GM18951 (cell line): Measurements from ENCODE around the gene ZNF37A.
"Not testable (repeated sequence)": the region's sequence is repeated elsewhere in the genome, so short reads cannot be mapped to it uniquely, and the experiment has no call there.

Experiments used
- POLR2A ChIP-seq: IDR thresholded peaks from 4 replicates; pipeline ENCODE4 v1.6.1; 2011; ENCODE audit warnings: mild to moderate bottlenecking; ENCODE audit not compliant: insufficient read length, insufficient read depth; ENCODE audit errors: extremely low read depth
- in situ Hi-C: fragments of 300-500 bp; cut with MboI; formaldehyde crosslinking; loops from one replicate; pipeline ENCODE4 v1.12.0; 2022; ENCODE audit warnings: low sequenced_read_pairs, mixed read lengths, inconsistent platforms; ENCODE audit not compliant: unreplicated experiment

Gene ZNF37A

DNA sequence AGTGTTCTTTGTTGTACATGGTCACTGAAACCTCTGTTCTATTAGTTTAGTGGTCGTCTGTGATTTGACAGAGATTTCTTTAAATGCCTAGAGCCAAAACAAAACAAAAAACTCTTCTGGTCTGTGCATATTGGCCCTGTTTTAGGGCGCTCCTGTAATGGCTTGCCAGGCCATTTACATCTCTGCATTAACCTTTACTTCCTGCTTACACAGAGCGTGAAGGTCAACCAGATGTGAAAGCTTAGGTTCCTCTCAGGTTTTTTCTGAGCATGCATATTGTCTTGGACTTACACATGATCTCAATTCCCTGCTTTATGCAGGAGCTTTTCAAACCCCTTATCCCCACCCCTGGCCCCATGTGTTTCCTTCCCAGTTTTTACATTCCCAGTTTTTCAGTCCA is 9.6 kb downstream of the ZNF37A start:
- in situ Hi-C loops: no loop called here
- no peak for TF ChIP-seq POLR2A

DNA sequence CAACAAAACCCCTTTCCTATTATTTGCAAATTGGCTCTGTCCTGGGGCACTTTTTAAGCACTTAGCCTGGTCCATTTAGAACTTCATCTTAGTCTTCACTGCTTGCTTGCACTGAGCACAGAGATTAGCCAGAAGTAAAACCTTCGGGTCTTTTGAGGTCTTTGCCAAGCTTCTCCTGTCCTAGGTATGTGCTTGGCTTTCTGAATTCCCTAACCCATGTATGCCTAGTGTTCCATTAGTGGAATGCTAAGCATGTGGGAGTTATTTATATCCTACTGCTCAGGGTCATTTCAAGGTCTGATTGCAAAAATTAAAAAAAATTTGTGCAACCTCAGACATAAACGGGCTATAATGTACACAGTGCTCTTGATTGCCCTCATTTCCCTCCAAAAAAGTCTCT is 18.0 kb downstream of the ZNF37A start:
- in situ Hi-C loops: no loop called here
- TF ChIP-seq POLR2A: no peak

DNA sequence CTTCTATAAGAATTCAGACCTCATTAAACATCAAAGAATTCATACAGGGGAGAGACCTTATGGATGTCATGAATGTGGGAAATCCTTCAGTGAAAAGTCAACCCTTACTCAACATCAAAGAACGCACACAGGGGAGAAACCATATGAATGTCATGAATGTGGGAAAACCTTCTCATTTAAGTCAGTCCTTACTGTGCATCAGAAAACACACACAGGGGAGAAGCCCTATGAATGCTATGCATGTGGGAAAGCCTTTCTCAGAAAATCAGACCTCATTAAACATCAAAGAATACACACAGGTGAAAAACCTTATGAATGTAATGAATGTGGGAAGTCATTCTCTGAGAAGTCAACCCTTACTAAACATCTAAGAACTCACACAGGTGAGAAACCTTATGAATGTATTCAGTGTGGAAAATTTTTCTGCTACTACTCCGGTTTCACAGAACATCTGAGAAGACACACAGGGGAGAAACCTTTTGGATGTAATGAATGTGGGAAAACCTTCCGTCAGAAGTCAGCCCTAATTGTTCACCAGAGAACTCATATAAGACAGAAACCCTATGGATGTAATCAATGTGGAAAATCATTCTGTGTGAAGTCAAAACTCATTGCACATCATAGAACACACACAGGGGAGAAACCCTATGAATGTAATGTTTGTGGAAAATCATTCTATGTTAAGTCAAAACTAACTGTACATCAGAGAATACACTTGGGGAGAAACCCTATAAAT is 24.1 kb downstream of the ZNF37A start:
- no peak for TF ChIP-seq POLR2A
- in situ Hi-C loops: no loop called here

DNA sequence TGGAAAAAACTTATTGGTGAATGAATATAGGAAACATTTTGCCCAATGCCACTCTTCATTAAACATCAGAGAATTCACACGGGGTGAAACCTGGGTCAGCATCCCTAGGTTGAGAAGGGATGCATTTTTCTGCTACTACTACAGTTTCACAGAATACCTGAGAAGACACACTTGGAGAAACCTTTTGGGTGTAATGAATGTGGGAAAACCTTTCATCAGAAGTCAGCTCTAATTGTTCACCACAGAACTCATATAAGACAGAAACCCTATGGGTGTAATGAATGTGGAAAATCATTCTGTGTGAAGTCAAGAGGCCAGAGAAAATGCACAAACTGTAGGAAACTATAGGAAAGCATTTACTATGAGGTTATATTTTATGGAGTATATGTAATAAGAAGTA is 24.9 kb downstream of the ZNF37A start:
- no peak for TF ChIP-seq POLR2A
- in situ Hi-C loops: no loop called here

DNA sequence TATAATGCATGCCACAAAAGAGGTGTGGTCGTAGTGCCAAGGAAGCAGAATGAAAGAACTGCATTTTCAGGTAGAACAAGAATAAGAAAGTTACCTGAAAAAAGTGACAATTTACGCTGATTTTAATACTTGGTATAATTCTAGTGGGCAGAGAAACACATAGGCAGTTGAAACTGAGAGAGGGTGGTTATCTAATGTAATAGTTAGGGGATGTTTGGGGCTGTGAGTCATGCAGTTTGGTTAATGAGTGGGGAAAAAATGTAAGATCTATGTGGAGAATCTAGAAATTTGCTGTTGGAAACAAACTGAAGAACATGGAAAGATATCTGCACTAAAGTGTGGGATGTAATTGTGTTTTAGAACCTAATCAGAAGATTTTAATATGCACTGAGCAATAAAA is 33.7 kb downstream of the ZNF37A start:
- no peak for TF ChIP-seq POLR2A

DNA sequence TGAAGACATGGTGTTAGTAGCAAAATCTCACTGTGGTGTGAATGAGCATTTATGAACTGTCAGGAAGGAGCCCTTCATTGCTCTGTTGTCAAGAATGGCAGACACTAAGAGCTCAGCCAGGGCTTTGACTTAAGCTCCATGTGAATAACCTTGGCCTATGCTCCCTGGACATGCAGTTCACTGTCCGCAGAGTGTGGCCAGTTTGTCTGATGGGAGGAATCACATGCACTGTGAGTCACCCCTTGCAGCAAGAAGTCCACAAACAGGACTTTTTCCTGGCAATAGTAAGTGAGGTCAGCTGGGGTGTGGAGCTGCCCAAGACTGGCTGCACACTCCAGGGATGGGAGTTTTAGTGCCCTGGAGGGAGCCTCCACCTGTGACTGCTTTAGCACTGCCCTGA is 49.5 kb downstream of the ZNF37A start:
- no peak for TF ChIP-seq POLR2A
- in situ Hi-C loops: no loop called here

More for the DNA sequence above, 33.7 kb downstream of the ZNF37A start:
- in situ Hi-C loops: no loop called here

DNA sequence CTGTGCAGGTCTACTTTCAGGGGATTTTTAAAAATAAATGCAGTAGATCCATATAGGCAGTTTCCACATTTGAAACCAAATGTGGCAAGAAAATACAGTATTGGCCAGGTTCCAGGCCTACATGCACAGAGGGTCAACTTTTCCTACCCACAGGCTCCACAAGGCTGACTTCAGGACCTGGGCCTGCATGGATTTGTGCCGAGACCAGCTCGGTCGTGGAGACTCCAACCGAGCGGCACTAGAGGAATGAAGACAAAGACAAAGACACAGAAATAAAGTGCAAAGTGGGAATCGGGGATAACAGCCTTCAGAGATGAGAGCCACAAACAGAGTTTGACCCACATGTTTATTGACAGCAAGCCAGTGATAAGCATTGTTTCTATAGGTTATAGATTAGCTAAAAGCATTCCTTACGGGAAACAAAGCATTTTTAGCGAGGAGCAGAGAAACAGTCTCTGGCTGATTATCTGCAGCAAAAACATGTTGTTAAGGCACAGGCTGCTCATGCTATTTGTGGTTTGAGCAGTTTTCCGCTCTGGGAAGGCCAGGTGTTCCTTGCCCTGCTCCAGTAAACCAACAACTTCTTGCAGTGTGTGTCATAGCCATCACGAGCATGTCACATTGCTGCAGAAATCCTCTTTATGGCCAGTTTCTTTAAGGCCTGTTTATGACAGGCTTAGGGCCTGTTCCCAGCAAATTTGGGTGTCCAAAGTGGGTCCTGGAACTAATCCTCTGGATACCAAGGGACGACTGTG is 52.6 kb downstream of the ZNF37A start:
- TF ChIP-seq POLR2A: no peak
- in situ Hi-C loops: no loop called here

DNA sequence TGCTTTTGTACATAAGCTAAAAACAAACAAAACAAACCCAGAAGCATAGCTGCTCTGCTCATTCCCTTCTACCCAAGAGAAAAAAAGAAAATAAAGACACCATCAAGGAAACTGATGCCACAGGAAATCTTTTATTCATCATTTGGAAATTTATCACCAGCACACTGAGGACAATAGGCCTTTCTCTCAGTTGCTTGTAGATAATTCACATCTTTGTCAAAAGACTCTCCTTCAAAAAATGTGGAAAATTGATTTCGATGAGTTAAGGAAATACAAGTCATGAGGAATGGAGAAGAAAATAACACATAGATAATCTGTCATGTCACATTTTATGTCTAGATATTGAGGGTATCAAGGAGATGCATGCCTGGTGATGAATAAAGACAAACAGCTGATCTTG is 53.5 kb downstream of the ZNF37A start:
- in situ Hi-C loops: no loop called here
- no peak for TF ChIP-seq POLR2A

DNA sequence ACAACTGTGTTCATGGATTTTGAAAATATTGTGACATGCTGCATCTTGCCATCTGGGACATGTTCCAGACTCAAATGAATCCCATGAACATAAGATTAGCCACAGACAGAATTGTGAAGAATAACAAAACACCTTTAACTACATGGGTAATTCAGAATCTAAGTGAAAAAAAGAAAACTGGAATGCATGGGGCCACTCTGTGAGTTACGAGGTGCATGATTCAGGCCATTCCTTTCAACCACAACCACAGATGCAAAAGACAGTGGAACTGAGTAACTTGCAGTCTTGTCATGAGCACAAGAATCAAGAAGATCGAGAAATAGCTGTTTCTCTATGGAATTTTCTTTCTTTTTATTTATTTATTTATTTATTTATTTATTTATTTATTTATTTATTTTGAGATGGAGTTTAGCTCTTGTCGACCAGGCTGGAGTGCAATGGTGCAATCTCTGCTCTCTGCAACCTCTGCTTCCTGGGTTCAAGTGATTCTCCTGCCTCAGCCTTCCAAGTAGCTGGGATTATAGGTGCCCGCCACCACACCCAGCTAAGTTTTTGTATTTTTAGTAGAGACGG is 56.8 kb downstream of the ZNF37A start:
- in situ Hi-C loops: not testable (repeated sequence)

DNA sequence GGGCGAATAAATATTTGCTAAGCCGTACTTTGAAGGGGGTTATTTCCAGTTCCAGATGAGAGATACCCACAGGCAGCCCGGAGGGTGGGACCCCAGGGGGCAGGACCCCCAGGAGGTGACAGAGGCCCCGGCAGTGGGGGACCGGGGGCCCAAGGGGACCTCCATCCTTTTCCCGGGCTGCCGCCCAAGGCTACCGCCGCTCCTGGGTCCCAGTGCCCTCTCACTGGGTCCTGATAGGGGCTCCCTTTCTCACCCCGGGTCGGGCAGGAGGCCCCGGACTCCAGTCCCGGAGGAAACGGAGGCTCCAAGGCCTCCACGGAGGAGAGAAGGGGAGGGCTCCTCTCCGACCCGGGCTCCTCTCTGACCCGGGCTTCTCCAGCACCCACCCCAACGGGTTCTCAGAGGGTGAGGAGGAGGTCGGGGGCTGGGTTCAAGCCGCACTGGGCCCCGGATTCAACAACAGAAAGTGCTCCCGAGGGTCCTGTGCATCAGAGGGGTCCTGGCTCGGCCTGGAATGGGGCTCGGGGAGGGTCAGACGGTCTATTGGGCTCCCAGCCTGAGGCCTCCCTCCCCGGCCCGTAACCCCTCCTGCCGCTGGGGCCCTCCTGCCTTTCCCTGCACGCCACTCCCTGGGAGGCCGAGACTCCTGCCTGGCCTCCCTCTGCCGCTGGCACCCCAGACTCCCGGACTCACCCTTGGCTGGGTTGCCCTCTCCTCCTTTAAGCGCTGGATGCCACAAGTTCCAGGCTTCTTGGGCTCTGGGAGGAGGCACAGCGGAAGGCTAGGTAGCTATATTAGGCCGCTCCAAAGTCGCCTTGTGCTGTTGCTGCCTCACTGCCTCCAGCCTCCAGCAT is 62.5 kb downstream of the ZNF37A start:
- TF ChIP-seq POLR2A: no peak
- in situ Hi-C loops: no loop called here

DNA sequence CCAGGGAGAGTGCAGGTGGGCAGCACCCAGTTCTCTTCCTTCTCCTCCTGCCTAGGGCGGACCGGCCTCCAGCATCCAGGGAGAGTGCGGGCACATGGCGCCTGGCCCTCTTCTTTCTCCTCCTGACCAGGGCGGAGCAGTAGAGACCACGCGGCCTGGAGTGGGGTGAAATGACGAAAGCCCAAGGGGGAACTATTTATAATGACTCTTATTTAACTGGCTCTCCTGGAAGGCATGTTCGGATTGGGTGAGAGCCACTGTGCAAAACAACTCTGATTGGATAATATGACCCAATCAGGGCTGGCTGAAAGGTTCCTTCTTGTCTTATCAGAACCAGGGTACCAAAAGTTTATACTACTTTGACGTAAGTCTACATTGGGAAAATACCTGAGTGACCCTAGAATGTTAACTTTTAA is 63.1 kb downstream of the ZNF37A start:
- in situ Hi-C loops: no loop called here
- TF ChIP-seq POLR2A: no peak

DNA sequence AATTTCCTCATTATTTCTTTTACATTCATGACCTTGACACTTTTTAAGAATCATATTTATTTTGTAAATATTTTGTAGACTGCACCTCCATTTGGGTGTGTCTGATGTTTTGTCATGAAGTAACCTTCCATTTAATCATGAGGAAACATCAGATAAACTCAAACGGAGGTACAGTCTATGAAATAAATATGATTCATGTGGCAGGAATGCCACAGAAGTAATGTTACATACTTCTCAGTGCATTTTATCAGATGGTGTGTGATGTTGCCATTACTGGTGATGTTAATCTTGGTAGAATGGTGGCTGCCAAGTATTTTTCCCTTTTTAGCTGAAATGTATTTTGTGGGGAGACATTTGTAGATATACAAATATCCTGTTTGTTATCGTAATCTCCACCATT is 64.9 kb downstream of the ZNF37A start:
- in situ Hi-C loops: no loop called here
- no peak for TF ChIP-seq POLR2A

DNA sequence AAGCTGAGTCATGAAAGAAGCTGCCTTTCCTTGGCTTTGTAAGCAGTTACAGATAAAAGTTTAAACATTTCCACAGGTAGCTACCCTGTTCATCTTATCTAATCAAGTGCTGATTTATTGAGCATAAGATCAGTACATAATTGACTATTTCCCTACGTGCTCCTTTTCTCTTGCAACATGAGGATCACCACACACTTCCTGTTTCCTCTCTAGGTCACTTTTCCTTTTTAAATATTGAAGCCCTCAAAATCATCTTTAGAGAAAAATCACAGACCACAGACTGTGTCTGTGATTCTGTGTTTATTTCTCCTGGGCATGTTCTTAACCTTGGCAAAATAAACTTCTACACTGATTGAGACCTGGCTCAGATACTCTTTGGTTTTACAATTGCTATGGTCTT is 69.5 kb downstream of the ZNF37A start:
- in situ Hi-C loops: no loop called here

More for the DNA sequence above, 69.5 kb downstream of the ZNF37A start:
- no peak for TF ChIP-seq POLR2A
